RWPE1 (cell line): ENCODE measurements around the gene PARVA.

Experiments
- CTCF ChIA-PET: fragments of 350-600 bp; sonication (Branson Sonifier 250); formaldehyde crosslinking; extraction: SDS; loops from one replicate; lab custom pipeline; 2021; lab: Yijun Ruan, JAX
- POLR2A ChIA-PET: fragments of 400-600 bp; formaldehyde crosslinking; extraction: SDS; loops from one replicate; lab custom pipeline; 2020; ENCODE audit warnings: antibody characterized with exemption; ENCODE audit not compliant: low non-redundant PET; lab: Yijun Ruan, JAX
- DNase-seq: peaks from one replicate; pipeline ENCODE4 v3.0.0; 2012; ENCODE audit warnings: low spot score
- H3K27ac ChIP-seq: fragments of 450-650 bp; 2 replicates; pipeline ENCODE4 v1.5.1; 2017
- CTCF ChIP-seq: fragments of 450-650 bp; conservative IDR thresholded peaks from 2 replicates; pipeline ENCODE4 v1.5.1; 2017; ENCODE audit warnings: low read depth, mild to moderate bottlenecking

The PARVA gene

GRCh38 chr11:12529793-12530192 is 152.4 kb downstream of the PARVA start:
- ChIA-PET POLR2A (no interaction called here), CTCF (no interaction called here)
- H3K27ac ChIP-seq, result no peak overlapping the region
- DNase-seq, result no peak
- TF ChIP-seq CTCF, result no peak

- DNase-seq, result no peak
- POLR2A ChIA-PET, result no interaction called here
- TF ChIP-seq CTCF, result no peak
- CTCF ChIA-PET, result interaction anchor here (0.7 kb wide), 1 partner anchor 433 kb away, joined by 3 read pairs; no protein-coding TSS in a partner anchor
- H3K27ac ChIP-seq, result no peak overlapping the region
Measured at GRCh38 chr11:12531020-12531419, 153.6 kb downstream of the PARVA start.

GRCh38 chr11:12531681-12532080 is 154.3 kb downstream of the PARVA start:
- DNase-seq, result no peak
- CTCF ChIA-PET, result no interaction called here
- no peak overlapping the region for H3K27ac ChIP-seq
- TF ChIP-seq CTCF, result no peak
- POLR2A ChIA-PET, result no interaction called here

GRCh38 chr11:12532580-12532979 is 155.2 kb downstream of the PARVA start:
- TF ChIP-seq CTCF, result no peak
- POLR2A ChIA-PET, result no interaction called here
- DNase-seq, result no peak
- H3K27ac ChIP-seq, result no peak overlapping the region
- CTCF ChIA-PET, result no interaction called here

- DNase-seq, result no peak
- TF ChIP-seq CTCF, result no peak
- no peak overlapping the region for H3K27ac ChIP-seq
- POLR2A ChIA-PET, result no interaction called here
- CTCF ChIA-PET, result no interaction called here
Measured at GRCh38 chr11:12534549-12534948, 157.2 kb downstream of the PARVA start.

GRCh38 chr11:12535321-12535720 is 157.9 kb downstream of the PARVA start:
- CTCF ChIA-PET, result no interaction called here
- DNase-seq, result no peak
- no peak for TF ChIP-seq CTCF
- H3K27ac ChIP-seq, result no peak overlapping the region
- POLR2A ChIA-PET, result no interaction called here

GRCh38 chr11:12536566-12536965 is 159.2 kb downstream of the PARVA start:
- CTCF ChIA-PET, result interaction anchor here (0.6 kb wide), 1 partner anchor 356 kb away, joined by 3 read pairs; no protein-coding TSS in a partner anchor

More at GRCh38 chr11:12536566-12536965, 159.2 kb downstream of the PARVA start:
- no peak overlapping the region for H3K27ac ChIP-seq
- no peak for TF ChIP-seq CTCF
- no peak for DNase-seq
- POLR2A ChIA-PET, result no interaction called here
